ENCODE results near the gene GALNTL6. TPM values are rescaled to one million over a fixed set of nuclear protein-coding genes. Genes with fewer than 3 reads are reported as not detected.

GALNTL6 gene
- total RNA-seq, 1 experiment from 2014 or later: not detected

GRCh38 chr4:172521680-172522079 is 708.5 kb downstream of the GALNTL6 start:
- CTCF ChIA-PET: no interaction called here
- Histone ChIP-seq H3K36me3 (ENCODE audit: low read depth) (no peaks in the 10 kb centered on the region), H3K27ac (no peak overlapping the region), H3K9me3 (ENCODE audit: insufficient read depth, low read depth) (no peaks in the 10 kb centered on the region), H3F3A (ENCODE audit: insufficient read depth, low read depth) (no peaks in the 10 kb centered on the region), H2AFZ (no peak overlapping the region), H3K4me1 (replicated peaks; ENCODE audit: insufficient read depth) (no peaks in the 10 kb centered on the region), H3K4me2 (no peak overlapping the region), H3K9me2 (ENCODE audit: insufficient read depth) (no peaks in the 10 kb centered on the region), H3K4me3 (no peak overlapping the region), H3K27me3 (ENCODE audit: insufficient read depth, low read depth) (no peaks in the 10 kb centered on the region), H4K20me1 (ENCODE audit: insufficient read depth) (no peaks in the 10 kb centered on the region), H3K79me2 (ENCODE audit: low read depth) (no peaks in the 10 kb centered on the region)
- TF ChIP-seq EZH2 (IDR thresholded peaks at IDR 0.05; ENCODE audit: low read depth): no peak
- TF ChIP-seq CTCF (conservative IDR thresholded peaks at IDR 0.05): no peak
- POLR2A ChIA-PET (ENCODE audit: unreplicated experiment): no interaction called here
- no peak for DNase-seq
- BruUV-seq (replicated peaks): no TSS peak
- intact Hi-C loops (cut with micrococcal nuclease; ENCODE audit: unreplicated experiment): no loop called here

DNA sequence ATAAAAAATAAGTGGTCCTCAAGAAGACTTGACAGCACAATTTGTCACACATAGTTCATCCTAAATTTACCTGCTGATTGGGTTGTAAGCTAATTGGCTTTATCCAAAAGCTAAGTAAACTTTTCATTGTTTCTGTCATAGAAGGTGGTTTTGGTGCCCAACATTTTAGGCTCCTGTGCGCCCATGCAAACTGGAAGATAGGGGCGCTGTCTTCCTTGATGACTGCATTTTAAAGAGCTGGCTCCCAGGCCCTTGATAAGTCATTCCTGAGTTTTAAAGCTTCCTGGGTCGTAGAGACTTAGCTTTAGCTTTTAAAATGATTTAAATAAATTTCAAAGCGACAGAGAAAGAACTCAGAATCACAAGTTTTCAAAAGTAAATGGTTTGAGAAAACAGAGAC is 730.0 kb downstream of the GALNTL6 start:
- Histone ChIP-seq H3K4me3 (no peak overlapping the region), H2AFZ (no peak overlapping the region), H3K4me1 (replicated peaks; ENCODE audit: insufficient read depth) (no peaks in the 10 kb centered on the region), H3F3A (ENCODE audit: insufficient read depth, low read depth) (no peaks in the 10 kb centered on the region), H3K4me2 (no peak overlapping the region), H3K27me3 (ENCODE audit: insufficient read depth, low read depth) (no peaks in the 10 kb centered on the region), H3K9me3 (ENCODE audit: insufficient read depth, low read depth) (no peaks in the 10 kb centered on the region), H3K36me3 (ENCODE audit: low read depth) (no peaks in the 10 kb centered on the region), H4K20me1 (ENCODE audit: insufficient read depth) (no peaks in the 10 kb centered on the region), H3K27ac (no peak overlapping the region), H3K79me2 (ENCODE audit: low read depth) (no peaks in the 10 kb centered on the region), H3K9me2 (ENCODE audit: insufficient read depth) (no peaks in the 10 kb centered on the region)
- CTCF ChIA-PET: interaction anchor here (0.7 kb wide), 1 partner anchor 267 kb away, joined by 3 read pairs; no protein-coding TSS in a partner anchor
- no peak for TF ChIP-seq EZH2 (IDR thresholded peaks at IDR 0.05; ENCODE audit: low read depth)
- TF ChIP-seq CTCF (conservative IDR thresholded peaks at IDR 0.05): no peak
- no TSS peak for BruUV-seq (replicated peaks)
- intact Hi-C loops (cut with micrococcal nuclease; ENCODE audit: unreplicated experiment): no loop called here
- POLR2A ChIA-PET (ENCODE audit: unreplicated experiment): no interaction called here
- DNase-seq: no peak

DNA sequence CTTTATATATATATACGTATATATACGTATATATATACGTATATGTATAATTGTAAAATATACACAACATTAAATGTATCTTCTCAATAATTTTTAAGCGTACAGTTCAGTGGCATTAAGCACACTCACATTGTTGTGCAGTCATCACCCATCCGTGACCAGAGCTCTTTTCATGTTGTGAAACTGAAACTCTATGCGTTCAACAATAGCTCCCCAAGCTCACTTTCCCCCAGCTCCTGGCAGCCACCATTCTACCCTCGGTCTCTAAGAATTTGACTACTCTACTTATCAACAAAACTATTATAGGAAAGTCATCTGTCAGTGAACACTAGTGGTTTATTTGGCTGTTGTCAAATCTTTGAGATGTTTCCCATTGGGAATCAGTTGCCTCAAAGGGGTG is 733.6 kb downstream of the GALNTL6 start:
- intact Hi-C loops (cut with micrococcal nuclease; ENCODE audit: unreplicated experiment): no loop called here
- TF ChIP-seq EZH2 (IDR thresholded peaks at IDR 0.05; ENCODE audit: low read depth) (no peak), CTCF (conservative IDR thresholded peaks at IDR 0.05) (no peak)
- no TSS peak for BruUV-seq (replicated peaks)
- H3K4me2 ChIP-seq: no peak overlapping the region
- H3K79me2 ChIP-seq (ENCODE audit: low read depth): no peaks in the 10 kb centered on the region
- no peak for DNase-seq
- no peak overlapping the region for H3K4me3 ChIP-seq
- H3K9me2 ChIP-seq (ENCODE audit: insufficient read depth): no peaks in the 10 kb centered on the region
- no peaks in the 10 kb centered on the region for H4K20me1 ChIP-seq (ENCODE audit: insufficient read depth)
- H3K36me3 ChIP-seq (ENCODE audit: low read depth): no peaks in the 10 kb centered on the region
- H3K9me3 ChIP-seq (ENCODE audit: insufficient read depth, low read depth): no peaks in the 10 kb centered on the region
- ChIA-PET POLR2A (ENCODE audit: unreplicated experiment) (no interaction called here), CTCF (no interaction called here)
- no peaks in the 10 kb centered on the region for H3K27me3 ChIP-seq (ENCODE audit: insufficient read depth, low read depth)
- H3K4me1 ChIP-seq (replicated peaks; ENCODE audit: insufficient read depth): no peaks in the 10 kb centered on the region
- no peaks in the 10 kb centered on the region for H3F3A ChIP-seq (ENCODE audit: insufficient read depth, low read depth)
- no peak overlapping the region for H3K27ac ChIP-seq
- H2AFZ ChIP-seq: no peak overlapping the region
